A673 (cell line): ENCODE measurements around the gene C20orf144. TPM values are rescaled to one million over a fixed set of nuclear protein-coding genes. Genes with fewer than 3 reads are reported as not detected.

Experiments
- BruUV-seq: library from RNA; stranded (reverse); fragments of 400-500 nt; replicated peaks from 2 replicates; lab custom pipeline; 2021; lab: Mats Ljungman, UMichigan
- CTCF ChIA-PET: fragments of 300-600 bp; sonication (Branson Sonifier 250); formaldehyde crosslinking; loops from one replicate; lab custom pipeline; 2022; ENCODE audit warnings: antibody characterized with exemption; lab: Charles Lee
- POLR2A ChIA-PET: fragments of 300-600 bp; sonication (Branson Sonifier 250); formaldehyde crosslinking; loops from one replicate; lab custom pipeline; 2022; ENCODE audit warnings: antibody characterized with exemption; ENCODE audit not compliant: low non-redundant PET; lab: Charles Lee
- DNase-seq: peaks from one replicate; pipeline ENCODE4 v3.0.0-alpha.2; 2015; ENCODE audit warnings: low spot score
- H3K27ac ChIP-seq: fragments of 200-600 bp; sonication (generic); 2 replicates; pipeline ENCODE4 v1.5.1; 2016; ENCODE audit warnings: mixed run types, low read depth, mild to moderate bottlenecking, mixed read lengths, antibody characterized with exemption, low read length; ENCODE audit not compliant: poor library complexity, severe bottlenecking
- H3K27me3 ChIP-seq: fragments of 200-600 bp; sonication (generic); replicated peaks from 2 replicates; pipeline ENCODE4 v1.6.1; 2017; ENCODE audit warnings: mixed run types, low read depth, mild to moderate bottlenecking, mixed read lengths, antibody characterized with exemption, low read length; ENCODE audit not compliant: insufficient read depth, poor library complexity
- H3K36me3 ChIP-seq: fragments of 200-600 bp; sonication (generic); 2 replicates; pipeline ENCODE4 v1.6.1; 2016; ENCODE audit warnings: mixed run types, mild to moderate bottlenecking, mixed read lengths, antibody characterized with exemption, low read length; ENCODE audit not compliant: insufficient read depth, poor library complexity, severe bottlenecking
- H3K4me1 ChIP-seq: fragments of 200-600 bp; sonication (generic); 2 replicates; pipeline ENCODE4 v1.6.1; 2017; ENCODE audit warnings: mixed run types, mild to moderate bottlenecking, mixed read lengths, antibody characterized with exemption, low read length; ENCODE audit not compliant: insufficient read depth, poor library complexity, severe bottlenecking
- H3K4me3 ChIP-seq: fragments of 200-600 bp; sonication (generic); 2 replicates; pipeline ENCODE4 v1.5.1; 2016; ENCODE audit warnings: low read depth, mixed run types, mild to moderate bottlenecking, mixed read lengths, low read length; ENCODE audit not compliant: poor library complexity, severe bottlenecking
- H3K9me3 ChIP-seq: fragments of 200-600 bp; sonication (generic); 2 replicates; pipeline ENCODE4 v1.6.1; 2016; ENCODE audit warnings: mixed run types, low read depth, mild to moderate bottlenecking, mixed read lengths, antibody characterized with exemption, low read length; ENCODE audit not compliant: poor library complexity, severe bottlenecking
- EZH2 ChIP-seq: fragments of 200-600 bp; sonication (generic); IDR thresholded peaks from 2 replicates; pipeline ENCODE4 v1.6.1; 2017; ENCODE audit warnings: borderline replicate concordance, low read depth, mild to moderate bottlenecking, mixed read lengths, antibody characterized with exemption, low read length; ENCODE audit not compliant: poor library complexity, severe bottlenecking
- intact Hi-C: fragments of 100-400 bp; cut with micrococcal nuclease; formaldehyde crosslinking; loops from one replicate; pipeline ENCODE4 v1.10.0; 2022; ENCODE audit not compliant: unreplicated experiment
- total RNA-seq: library from RNA; stranded (reverse); gene quantifications from 2 replicates; pipeline ENCODE4 v1.2.3, GENCODE V29; 2021
- TF ChIP-seq, protein P1 (sequence below): fragments of 300-800, 200-600 bp; sonication (generic); conservative IDR thresholded peaks from 2 replicates; pipeline ENCODE4 v1.5.1; 2017; ENCODE audit warnings: low read depth, mild to moderate bottlenecking, antibody characterized with exemption, low read length, moderate library complexity, mixed read lengths

C20orf144 gene
- total RNA-seq, 1 experiment from 2014 or later: 0.13 TPM

- Histone ChIP-seq H3K36me3 (no peaks in the 10 kb centered on the region), H3K4me3 (no peak overlapping the region), H3K9me3 (no peaks in the 10 kb centered on the region), H3K4me1 (no peaks in the 10 kb centered on the region), H3K27me3 (no peaks in the 10 kb centered on the region), H3K27ac (no peak overlapping the region)
- no TSS peak for BruUV-seq
- intact Hi-C loops: no loop called here
- CTCF ChIA-PET: no interaction called here
- no peak for DNase-seq
- TF ChIP-seq, protein P1, sequence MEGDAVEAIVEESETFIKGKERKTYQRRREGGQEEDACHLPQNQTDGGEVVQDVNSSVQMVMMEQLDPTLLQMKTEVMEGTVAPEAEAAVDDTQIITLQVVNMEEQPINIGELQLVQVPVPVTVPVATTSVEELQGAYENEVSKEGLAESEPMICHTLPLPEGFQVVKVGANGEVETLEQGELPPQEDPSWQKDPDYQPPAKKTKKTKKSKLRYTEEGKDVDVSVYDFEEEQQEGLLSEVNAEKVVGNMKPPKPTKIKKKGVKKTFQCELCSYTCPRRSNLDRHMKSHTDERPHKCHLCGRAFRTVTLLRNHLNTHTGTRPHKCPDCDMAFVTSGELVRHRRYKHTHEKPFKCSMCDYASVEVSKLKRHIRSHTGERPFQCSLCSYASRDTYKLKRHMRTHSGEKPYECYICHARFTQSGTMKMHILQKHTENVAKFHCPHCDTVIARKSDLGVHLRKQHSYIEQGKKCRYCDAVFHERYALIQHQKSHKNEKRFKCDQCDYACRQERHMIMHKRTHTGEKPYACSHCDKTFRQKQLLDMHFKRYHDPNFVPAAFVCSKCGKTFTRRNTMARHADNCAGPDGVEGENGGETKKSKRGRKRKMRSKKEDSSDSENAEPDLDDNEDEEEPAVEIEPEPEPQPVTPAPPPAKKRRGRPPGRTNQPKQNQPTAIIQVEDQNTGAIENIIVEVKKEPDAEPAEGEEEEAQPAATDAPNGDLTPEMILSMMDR: no peak
- TF ChIP-seq EZH2: no peak
- POLR2A ChIA-PET: no interaction called here
Observed at GRCh38 chr20:33693289-33693688, 31.2 kb downstream of the C20orf144 start.

DNA sequence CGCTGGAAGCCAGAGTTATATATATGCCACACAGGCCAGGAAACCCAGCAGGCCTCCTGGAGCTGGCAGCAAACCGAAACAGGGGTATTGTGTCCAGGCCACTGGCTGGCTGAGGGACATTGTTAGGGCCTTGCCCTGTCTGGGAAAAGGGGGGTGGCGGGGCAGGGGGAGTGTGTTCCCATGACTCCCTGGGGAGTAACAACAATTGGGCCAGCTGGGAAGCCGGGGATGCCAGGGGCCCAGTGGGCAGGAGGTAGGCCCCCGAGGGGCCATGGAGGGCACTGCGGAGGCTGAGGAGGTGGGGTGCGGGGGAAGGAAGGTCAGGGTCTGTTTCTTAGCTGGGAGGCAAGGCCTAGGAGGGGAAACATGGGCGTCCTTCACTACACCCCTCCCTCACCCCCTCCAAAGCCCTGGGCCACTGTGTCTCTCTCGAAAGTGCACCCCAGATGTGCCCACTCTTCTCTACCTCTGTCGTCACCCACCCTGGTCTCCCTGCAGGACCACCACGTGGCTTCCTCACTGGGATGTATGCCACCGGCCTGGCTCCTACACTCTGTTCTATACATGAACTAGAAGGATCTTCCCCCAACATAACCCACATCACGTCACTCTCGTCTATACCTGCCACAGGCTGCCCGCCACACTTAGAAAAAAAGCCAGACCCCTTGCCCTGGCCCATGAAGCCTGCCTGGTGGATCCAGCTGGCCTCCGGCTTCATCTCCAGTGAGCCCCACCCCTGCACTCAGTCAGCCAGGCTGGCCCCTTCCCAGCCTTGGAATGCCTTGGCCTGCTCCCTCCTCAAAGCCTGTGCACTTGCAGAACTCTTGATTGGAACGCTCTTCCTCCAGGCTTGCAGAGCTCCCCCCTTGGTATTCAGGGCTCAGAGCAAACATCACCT lies 31.9 kb downstream of the C20orf144 start:
- H3K36me3 ChIP-seq: no peaks in the 10 kb centered on the region
- POLR2A ChIA-PET: no interaction called here
- TF ChIP-seq, protein P1: no peak
- no peak for TF ChIP-seq EZH2
- no peak overlapping the region for H3K27ac ChIP-seq
- H3K9me3 ChIP-seq: no peaks in the 10 kb centered on the region
- no peak for DNase-seq
- intact Hi-C loops: no loop called here
- H3K27me3 ChIP-seq: no peaks in the 10 kb centered on the region
- CTCF ChIA-PET: no interaction called here
- no peak overlapping the region for H3K4me3 ChIP-seq
- BruUV-seq: no TSS peak
- H3K4me1 ChIP-seq: no peaks in the 10 kb centered on the region

GRCh38 chr20:33694639-33695012 lies 32.5 kb downstream of the C20orf144 start:
- POLR2A ChIA-PET: no interaction called here

More at GRCh38 chr20:33694639-33695012, 32.5 kb downstream of the C20orf144 start:
- no peaks in the 10 kb centered on the region for H3K36me3 ChIP-seq
- no TSS peak for BruUV-seq
- H3K27me3 ChIP-seq: no peaks in the 10 kb centered on the region
- H3K27ac ChIP-seq: no peak overlapping the region
- intact Hi-C loops: no loop called here
- H3K4me1 ChIP-seq: no peaks in the 10 kb centered on the region
- no peak for DNase-seq
- no peaks in the 10 kb centered on the region for H3K9me3 ChIP-seq
- TF ChIP-seq, protein P1: no peak
- TF ChIP-seq EZH2: no peak
- CTCF ChIA-PET: no interaction called here
- no peak overlapping the region for H3K4me3 ChIP-seq
